GM12878 (cell line): ENCODE measurements around the gene SIRT7. TPM values are rescaled to one million over a fixed set of nuclear protein-coding genes. Genes with fewer than 3 reads are reported as not detected.
A peak's percentile ranks its signal among the peaks of the same experiment; 100 is the strongest.

Experiments used
- ATAC-seq: fragments of 200-7000 bp; cut with Tn5 transposase; 3 replicates; pipeline ENCODE4 v1.9.1; 2020; ENCODE audit warnings: mild to moderate bottlenecking, moderate library complexity
- BruUV-seq: library from RNA; stranded (reverse); fragments of 400-500 nt; replicated peaks from 2 replicates; lab custom pipeline; 2021; lab: Mats Ljungman, UMichigan
- CTCF ChIA-PET: fragments of 300-600 bp; sonication (Branson Sonifier 250); formaldehyde crosslinking; extraction: SDS; loops from one replicate; lab custom pipeline; 2021; ENCODE audit warnings: inconsistent platforms; lab: Yijun Ruan, JAX
- POLR2A ChIA-PET: fragments of 350-600 bp; formaldehyde crosslinking; extraction: SDS; loops from one replicate; lab custom pipeline; 2021; ENCODE audit warnings: inconsistent platforms; lab: Charles Lee
- RAD21 ChIA-PET: fragments of 300-600 bp; sonication (Branson Sonifier 250); formaldehyde crosslinking; loops from one replicate; lab custom pipeline; 2023; ENCODE audit warnings: antibody characterized with exemption; ENCODE audit not compliant: unreplicated experiment; lab: Charles Lee
- SMC1A ChIA-PET: fragments of 300-600 bp; sonication (Branson Sonifier 250); formaldehyde crosslinking; loops from one replicate; lab custom pipeline; 2023; ENCODE audit not compliant: unreplicated experiment, uncharacterized antibody; lab: Charles Lee
- DNase-seq: peaks from one replicate; pipeline ENCODE4 v3.0.0-alpha.2; 2011; ENCODE audit warnings: low read depth, low spot score
- FAIRE-seq: peaks from 3 replicates; lab custom pipeline; 2011; peaks lifted over from hg19 to GRCh38; lab: Jason Lieb, UNC
- H2AFZ ChIP-seq: 2 replicates; pipeline ENCODE4 v1.6.0; 2011; ENCODE audit warnings: low read depth, low read length, control low read depth; ENCODE audit not compliant: control insufficient read depth
- H3K27ac ChIP-seq: 2 replicates; pipeline ENCODE4 v1.5.1; 2011; ENCODE audit warnings: control low read depth; ENCODE audit not compliant: control insufficient read depth, insufficient read depth
- H3K27me3 ChIP-seq, 2 experiments: replicated peaks in 1 of 2; 2 replicates each; pipeline versions ENCODE4 v1.6.0 to v1.6.1; 2011; ENCODE audit warnings: low read length in 1 of 2; ENCODE audit not compliant: control insufficient read depth in 2 of 2, insufficient read depth in 2 of 2
- H3K36me3 ChIP-seq, 2 experiments: 2 replicates each; pipeline ENCODE4 v1.5.1; 2011; ENCODE audit warnings: low read length in 1 of 2; ENCODE audit not compliant: control insufficient read depth in 2 of 2, insufficient read depth in 2 of 2
- H3K4me1 ChIP-seq: 2 replicates; pipeline ENCODE4 v1.6.1; 2011; ENCODE audit warnings: mild to moderate bottlenecking, low read length, moderate library complexity, mixed read lengths; ENCODE audit not compliant: control insufficient read depth, insufficient read depth
- H3K4me2 ChIP-seq: 2 replicates; pipeline ENCODE4 v1.6.0; 2011; ENCODE audit warnings: control low read depth; ENCODE audit not compliant: control insufficient read depth, insufficient read depth
- H3K4me3 ChIP-seq: fragments of 200-600 bp; sonication (generic); 2 replicates; pipeline ENCODE4 v1.5.1; 2016
- H3K79me2 ChIP-seq: 2 replicates; pipeline ENCODE4 v1.6.0; 2011; ENCODE audit warnings: low read length; ENCODE audit not compliant: control insufficient read depth, insufficient read depth
- H3K9ac ChIP-seq: 2 replicates; pipeline ENCODE4 v1.8.0; 2011; ENCODE audit warnings: low read length, control low read depth, mixed read lengths; ENCODE audit not compliant: control insufficient read depth, insufficient read depth
- H3K9me3 ChIP-seq: replicated peaks from 3 replicates; pipeline ENCODE4 v1.5.1; 2011; ENCODE audit warnings: mild to moderate bottlenecking, low read length; ENCODE audit not compliant: control insufficient read depth, insufficient read depth
- H4K20me1 ChIP-seq: 2 replicates; pipeline ENCODE4 v1.6.0; 2011; ENCODE audit not compliant: control insufficient read depth, insufficient read depth
- ATF7 ChIP-seq: fragments of 450-650 bp; IDR thresholded peaks from 2 replicates; pipeline ENCODE4 v1.6.1; 2016; ENCODE audit warnings: low read depth, mild to moderate bottlenecking
- CHD4 ChIP-seq: fragments of 200-600 bp; sonication (generic); IDR thresholded peaks from 2 replicates; pipeline ENCODE4 v1.6.1; 2016; ENCODE audit warnings: mild to moderate bottlenecking
- CREB1 ChIP-seq: IDR thresholded peaks from 2 replicates; pipeline ENCODE4 v1.6.1; 2012; ENCODE audit warnings: low read depth, mild to moderate bottlenecking, inconsistent platforms
- EED ChIP-seq: sonication (generic); IDR thresholded peaks from 2 replicates; pipeline ENCODE4 v1.6.1; 2016; ENCODE audit warnings: antibody characterized with exemption, low read depth
- ESRRA ChIP-seq: IDR thresholded peaks from 2 replicates; pipeline ENCODE4 v1.6.1; 2012; ENCODE audit warnings: mild to moderate bottlenecking, low read length, improper control_type of control experiment
- HDAC6 ChIP-seq: fragments of 200-600 bp; sonication (generic); IDR thresholded peaks from one replicate; pipeline ENCODE4 v1.8.0; 2017; ENCODE audit warnings: antibody characterized with exemption; ENCODE audit not compliant: unreplicated experiment
- IRF5 ChIP-seq: fragments of 450-650 bp; IDR thresholded peaks from 2 replicates; pipeline ENCODE4 v1.6.1; 2017; ENCODE audit warnings: borderline replicate concordance
- KLF5 ChIP-seq: fragments of 450-650 bp; IDR thresholded peaks from 2 replicates; pipeline ENCODE4 v1.6.1; 2014; ENCODE audit warnings: mild to moderate bottlenecking; ENCODE audit not compliant: partially characterized antibody
- LARP7 ChIP-seq: fragments of 450-650 bp; IDR thresholded peaks from 2 replicates; pipeline ENCODE4 v1.6.1; 2017; ENCODE audit warnings: mild to moderate bottlenecking
- NBN ChIP-seq: fragments of 450-650 bp; IDR thresholded peaks from 2 replicates; pipeline ENCODE4 v1.6.1; 2016
- POLR2AphosphoS5 ChIP-seq: IDR thresholded peaks from 2 replicates; pipeline ENCODE4 v1.6.1; 2011; ENCODE audit warnings: mild to moderate bottlenecking, low read length, inconsistent platforms
- POU2F2 ChIP-seq: IDR thresholded peaks from 3 replicates; pipeline ENCODE4 v1.6.1; 2011; ENCODE audit warnings: low read depth, mild to moderate bottlenecking, low read length, borderline replicate concordance
- RAD21 ChIP-seq: IDR thresholded peaks from 2 replicates; pipeline ENCODE4 v1.6.1; 2011; ENCODE audit warnings: mild to moderate bottlenecking, low read depth, low read length, moderate library complexity; ENCODE audit not compliant: insufficient read depth
- SMAD5 ChIP-seq: IDR thresholded peaks from 2 replicates; pipeline ENCODE4 v1.6.1; 2016; ENCODE audit warnings: antibody characterized with exemption, low read depth
- SP1 ChIP-seq: IDR thresholded peaks from one replicate; pipeline ENCODE4 v1.6.1; 2011; ENCODE audit warnings: low read depth, low read length
- STAT1 ChIP-seq: fragments of 450-650 bp; conservative IDR thresholded peaks from 2 replicates; pipeline ENCODE4 v1.6.1; 2014; ENCODE audit warnings: antibody characterized with exemption, mild to moderate bottlenecking
- ZNF24 ChIP-seq: fragments of 450-650 bp; IDR thresholded peaks from 2 replicates; pipeline ENCODE4 v1.6.1; 2017; ENCODE audit warnings: antibody characterized with exemption, mild to moderate bottlenecking
- ZNF622 ChIP-seq: fragments of 450-650 bp; IDR thresholded peaks from 2 replicates; pipeline ENCODE4 v1.6.1; 2017; ENCODE audit warnings: mild to moderate bottlenecking, inconsistent platforms
- WGBS: methylation state at CpG from one replicate; pipeline ENCODE4 v1.1.6; 2016; ENCODE audit warnings: low lambda C conversion rate; ENCODE audit not compliant: insufficient replicate concordance, insufficient coverage; ENCODE audit errors: missing lambda C conversion rate; 5-methylcytosine and 5-hydroxymethylcytosine counted together
- in situ Hi-C: fragments of 300-500 bp; cut with MboI; formaldehyde crosslinking; loops from 9 replicates; pipeline ENCODE4 v1.14.3; 2018; ENCODE audit warnings: mixed read lengths
- intact Hi-C: fragments of 100-400 bp; cut with micrococcal nuclease; formaldehyde crosslinking; loops from one replicate; pipeline ENCODE4 v1.14.2; 2022; ENCODE audit not compliant: unreplicated experiment
- polyA plus RNA-seq, 11 experiments: library from polyadenylated mRNA; depleted of rRNA in 4 of 11; unstranded in 6 of 11; stranded (reverse) in 5 of 11; fragments of >200 nt; fragmentation: Nextera tagmentation in 4 of 11; fragmentation: Illumina TruSeq in 1 of 11; extraction: Ambion mirVana in 4 of 11; extraction: Trizol in 1 of 11; gene quantifications; 1 replicate in 1 of 11; 2 replicates in 10 of 11; pipeline versions ENCODE4 v1.2.1 to v1.2.3, GENCODE V29; 2011 to 2016; ENCODE audit warnings: inconsistent platforms in 2 of 11, missing spikeins in 2 of 11, low read depth in 1 of 11
- total RNA-seq, 4 experiments: library from RNA; depleted of rRNA in 3 of 4; stranded (reverse); fragments of >200 nt in 3 of 4; fragmentation: Illumina TruSeq in 1 of 4; extraction: Trizol in 1 of 4; gene quantifications; 2 replicates each; pipeline versions ENCODE4 v1.2.1 to v1.2.3, GENCODE V29; 2013 to 2021
- TF ChIP-seq, protein P1 (sequence below): IDR thresholded peaks from 2 replicates; pipeline ENCODE4 v1.6.1; 2011; ENCODE audit warnings: mild to moderate bottlenecking, low read depth, low read length, moderate library complexity; ENCODE audit not compliant: insufficient replicate concordance
- TF ChIP-seq, protein P2 (sequence below): IDR thresholded peaks from 2 replicates; pipeline ENCODE4 v1.6.1; 2011; ENCODE audit warnings: low read depth, mild to moderate bottlenecking, low read length, moderate library complexity, borderline replicate concordance; ENCODE audit errors: extremely low read depth

Gene SIRT7
- total and polyA plus RNA-seq, 10 of the 15 experiments (the other 5 are each of a cell fraction or from before 2014, with no cell fraction given) = 1.2 to 56.2 (median 22.7) TPM

DNA sequence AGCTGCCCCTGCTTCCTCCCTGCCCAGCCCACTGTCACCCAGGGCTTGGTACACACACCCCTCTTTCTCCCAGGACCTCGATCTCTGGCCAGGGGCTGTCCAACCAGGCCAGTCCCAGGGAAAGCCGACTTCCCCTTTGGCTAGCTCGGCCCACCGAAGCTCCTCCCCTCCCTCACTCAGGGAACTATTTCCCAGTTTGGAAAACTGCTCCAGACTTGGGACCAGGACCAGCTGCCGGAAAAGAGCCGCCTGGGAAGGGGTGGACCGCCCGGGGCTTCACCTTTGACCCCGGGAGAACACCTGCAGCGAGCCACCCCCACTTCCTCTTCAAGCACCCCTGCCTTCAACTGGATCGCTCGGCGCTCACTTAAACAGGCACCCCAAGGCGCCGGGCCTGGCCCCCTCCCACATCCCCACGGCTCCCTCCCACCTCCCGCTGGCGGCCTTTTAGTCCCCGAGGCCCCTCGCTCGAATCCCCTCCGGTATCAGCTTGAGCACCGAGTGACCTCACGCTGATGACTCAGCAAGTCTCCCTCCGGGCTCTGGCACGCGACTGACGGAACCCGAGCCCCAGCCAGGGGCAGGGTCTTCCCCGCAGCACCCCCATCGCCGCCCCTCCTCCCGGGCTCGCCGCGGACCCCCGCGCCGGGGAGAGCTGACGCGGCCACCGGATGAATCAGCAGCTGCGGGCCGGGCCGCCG lies 8.6 kb upstream of the SIRT7 start (continued):
- TF ChIP-seq, protein P1, sequence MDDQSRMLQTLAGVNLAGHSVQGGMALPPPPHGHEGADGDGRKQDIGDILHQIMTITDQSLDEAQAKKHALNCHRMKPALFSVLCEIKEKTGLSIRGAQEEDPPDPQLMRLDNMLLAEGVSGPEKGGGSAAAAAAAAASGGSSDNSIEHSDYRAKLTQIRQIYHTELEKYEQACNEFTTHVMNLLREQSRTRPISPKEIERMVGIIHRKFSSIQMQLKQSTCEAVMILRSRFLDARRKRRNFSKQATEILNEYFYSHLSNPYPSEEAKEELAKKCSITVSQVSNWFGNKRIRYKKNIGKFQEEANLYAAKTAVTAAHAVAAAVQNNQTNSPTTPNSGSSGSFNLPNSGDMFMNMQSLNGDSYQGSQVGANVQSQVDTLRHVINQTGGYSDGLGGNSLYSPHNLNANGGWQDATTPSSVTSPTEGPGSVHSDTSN = no peak
- TF ChIP-seq RAD21 (no peak), CREB1 (no peak), NBN (peak; percentile 20; the same call in 1 of the 2 replicates), ESRRA (no peak), CHD4 (no peak), KLF5 (no peak)

DNA sequence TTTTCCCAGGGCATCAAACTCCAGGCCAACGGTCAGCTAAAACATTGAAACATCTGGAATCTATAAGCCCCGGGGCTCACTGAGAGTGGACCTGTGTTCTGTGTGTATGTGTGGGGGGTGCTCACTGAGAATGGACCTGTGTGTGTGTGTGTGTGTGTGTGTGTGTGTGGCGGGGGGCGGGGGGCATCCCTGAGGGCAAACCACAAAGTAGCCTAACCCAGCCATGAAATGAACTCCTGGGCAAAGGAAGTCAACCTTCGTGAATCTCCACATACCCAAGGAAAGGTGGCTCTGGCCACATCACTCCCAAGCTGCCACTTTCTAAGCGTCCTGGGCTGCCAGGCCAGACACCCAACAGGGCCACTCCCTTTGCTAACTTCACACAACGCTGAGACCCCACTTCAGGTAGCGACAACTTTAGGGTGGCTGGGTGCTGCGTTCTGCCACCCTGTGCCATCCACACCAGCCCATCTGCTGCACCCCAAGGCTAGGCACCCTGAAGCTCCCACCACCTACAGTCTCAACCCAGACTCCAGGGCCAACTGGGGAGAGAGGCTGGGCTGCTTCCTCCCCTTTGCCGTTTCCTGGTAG lies 8.0 kb upstream of the SIRT7 start:
- ChIA-PET SMC1A (interaction anchor here (0.6 kb wide), 1 partner anchor 1136 kb away, joined by 3 read pairs; no protein-coding TSS in a partner anchor), RAD21 (interaction anchor here (0.9 to 1.5 kb wide), 5 partner anchors 9 to 56 kb away, joined by 3 to 4 read pairs (median 3); partner anchors contain the start of genes ALYREF and ANAPC11), CTCF (interaction anchor here (1.2 to 2.1 kb wide), 6 partner anchors 9 to 94 kb away, joined by 3 to 9 read pairs (median 6); no protein-coding TSS in a partner anchor), POLR2A (interaction anchor here (0.6 to 2.0 kb wide), 9 partner anchors 9 to 790 kb away, joined by 3 to 13 read pairs (median 5); no protein-coding TSS in a partner anchor)
- WGBS = 78% methylated on average over 9 of the region's 10 CpGs
- peak overlapping the region; percentile 83 for H3K4me3 ChIP-seq
- no peaks in the 10 kb centered on the region for H3K9me3 ChIP-seq
- no peak overlapping the region for H2AFZ ChIP-seq
- peaks cover 39% of the 10 kb centered on the region for H3K79me2 ChIP-seq
- no TSS peak for BruUV-seq
- H3K36me3 ChIP-seq = peaks cover 0 to 6% of the 10 kb centered on the region in 2 experiments; a peak in 2 of 4 replicates
- no peaks in the 10 kb centered on the region; the same call in 1 of the 2 replicates for H4K20me1 ChIP-seq
- peaks cover 25% of the 10 kb centered on the region for H3K4me1 ChIP-seq
- H3K27me3 ChIP-seq = no peaks in the 10 kb centered on the region
- H3K4me2 ChIP-seq = peak overlapping the region; percentile 97
- FAIRE-seq (peak; percentile 56), DNase-seq (no peak), ATAC-seq (no peak; the same call in 2 of the 3 replicates)
- peak overlapping the region; percentile 85 for H3K9ac ChIP-seq
- no peak for TF ChIP-seq IRF5
- no peak for TF ChIP-seq ZNF622
- TF ChIP-seq, protein P2, sequence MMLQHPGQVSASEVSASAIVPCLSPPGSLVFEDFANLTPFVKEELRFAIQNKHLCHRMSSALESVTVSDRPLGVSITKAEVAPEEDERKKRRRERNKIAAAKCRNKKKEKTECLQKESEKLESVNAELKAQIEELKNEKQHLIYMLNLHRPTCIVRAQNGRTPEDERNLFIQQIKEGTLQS = no peak
- no peak for TF ChIP-seq SMAD5
- no peak for TF ChIP-seq SP1
- TF ChIP-seq ATF7 = no peak
- no peak for TF ChIP-seq LARP7
- no peak for TF ChIP-seq EED
- TF ChIP-seq POLR2AphosphoS5 = no peak
- no peak for TF ChIP-seq ZNF24
- TF ChIP-seq POU2F2 = no peak
- no peak for TF ChIP-seq HDAC6
- no peak for TF ChIP-seq ESRRA
- TF ChIP-seq STAT1 = no peak
- H3K27ac ChIP-seq = peak overlapping the region; percentile 71
- intact Hi-C loops = loop anchor here (5.0 kb wide), 2 partner anchors 41 to 54 kb away; partner anchors contain the start of gene ARHGDIA
- in situ Hi-C loops = no loop called here
